HG03060 (cell line): ENCODE results near the gene THEMIS.

Experiments used
- ATAC-seq: cut with Tn5 transposase; IDR thresholded peaks from one replicate; pipeline ENCODE4 v1.9.1; 2021; ENCODE audit warnings: low read depth, moderate number of reproducible peaks; ENCODE audit not compliant: unreplicated experiment

The THEMIS gene

GRCh38 chr6:127864701-127865100 is 36.2 kb downstream of the THEMIS start:
- no peak for ATAC-seq

- no peak for ATAC-seq
Measured at GRCh38 chr6:127860723-127861122, 40.1 kb downstream of the THEMIS start.

GRCh38 chr6:127859956-127860355 is 40.9 kb downstream of the THEMIS start:
- no peak for ATAC-seq

GRCh38 chr6:127858727-127859391 is 42.0 kb downstream of the THEMIS start:
- ATAC-seq, result no peak

GRCh38 chr6:127857051-127857637 is 43.7 kb downstream of the THEMIS start:
- ATAC-seq, result no peak

- no peak for ATAC-seq
Measured at GRCh38 chr6:127855542-127856159, 45.2 kb downstream of the THEMIS start.

- ATAC-seq, result no peak
Measured at GRCh38 chr6:127854009-127854408, 46.8 kb downstream of the THEMIS start.

- no peak for ATAC-seq
Measured at GRCh38 chr6:127851197-127851596, 49.7 kb downstream of the THEMIS start.

- ATAC-seq, result no peak
Measured at GRCh38 chr6:127845242-127845641, 55.6 kb downstream of the THEMIS start.

GRCh38 chr6:127844529-127844928 is 56.3 kb downstream of the THEMIS start:
- ATAC-seq, result no peak

GRCh38 chr6:127843582-127843981 is 57.3 kb downstream of the THEMIS start:
- ATAC-seq, result no peak

- no peak for ATAC-seq
Measured at GRCh38 chr6:127842562-127842961, 58.3 kb downstream of the THEMIS start.

GRCh38 chr6:127841811-127842210 is 59.0 kb downstream of the THEMIS start:
- no peak for ATAC-seq

GRCh38 chr6:127834136-127834535 is 66.7 kb downstream of the THEMIS start:
- ATAC-seq, result no peak

GRCh38 chr6:127833336-127833735 is 67.5 kb downstream of the THEMIS start:
- ATAC-seq, result no peak

GRCh38 chr6:127832381-127832780 is 68.5 kb downstream of the THEMIS start:
- ATAC-seq, result no peak

- ATAC-seq, result no peak
Measured at GRCh38 chr6:127824061-127824460, 76.8 kb downstream of the THEMIS start.

- no peak for ATAC-seq
Measured at GRCh38 chr6:127821431-127821830, 79.4 kb downstream of the THEMIS start.

GRCh38 chr6:127818149-127818548 is 82.7 kb downstream of the THEMIS start:
- no peak for ATAC-seq

- no peak for ATAC-seq
Measured at GRCh38 chr6:127816643-127817042, 84.2 kb downstream of the THEMIS start.

- no peak for ATAC-seq
Measured at GRCh38 chr6:127813699-127814027, 87.2 kb downstream of the THEMIS start.
